HuH-7 (cell line): ENCODE data around the gene C4orf50.

Source experiments
- DNase-seq: peaks from one replicate; pipeline ENCODE4 v3.0.0; 2011; ENCODE audit warnings: low spot score

The C4orf50 gene

DNA sequence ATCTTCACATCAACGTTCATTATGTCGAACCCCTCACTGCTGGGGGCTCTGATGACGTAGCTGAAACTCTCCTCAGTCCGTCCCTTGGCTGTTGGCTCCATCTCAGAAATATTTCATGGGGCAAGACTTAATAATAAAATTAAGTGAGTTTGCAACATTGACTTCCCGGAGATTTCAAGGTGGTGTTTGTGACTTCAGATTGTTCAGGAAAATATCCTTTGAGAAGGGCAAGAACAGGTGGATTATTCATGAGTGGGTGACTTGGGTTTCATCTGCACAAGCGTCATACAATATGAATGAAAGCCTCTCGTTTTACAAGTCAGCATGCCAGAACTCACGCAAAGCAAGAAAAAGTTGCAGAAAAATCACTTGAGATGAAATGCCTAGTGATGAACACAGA lies at the start of gene C4orf50:
Gene C4orf50 (minus strand): TSS at position 101 of the 400 bp plus-strand sequence.
- DNase-seq, result no peak

DNA sequence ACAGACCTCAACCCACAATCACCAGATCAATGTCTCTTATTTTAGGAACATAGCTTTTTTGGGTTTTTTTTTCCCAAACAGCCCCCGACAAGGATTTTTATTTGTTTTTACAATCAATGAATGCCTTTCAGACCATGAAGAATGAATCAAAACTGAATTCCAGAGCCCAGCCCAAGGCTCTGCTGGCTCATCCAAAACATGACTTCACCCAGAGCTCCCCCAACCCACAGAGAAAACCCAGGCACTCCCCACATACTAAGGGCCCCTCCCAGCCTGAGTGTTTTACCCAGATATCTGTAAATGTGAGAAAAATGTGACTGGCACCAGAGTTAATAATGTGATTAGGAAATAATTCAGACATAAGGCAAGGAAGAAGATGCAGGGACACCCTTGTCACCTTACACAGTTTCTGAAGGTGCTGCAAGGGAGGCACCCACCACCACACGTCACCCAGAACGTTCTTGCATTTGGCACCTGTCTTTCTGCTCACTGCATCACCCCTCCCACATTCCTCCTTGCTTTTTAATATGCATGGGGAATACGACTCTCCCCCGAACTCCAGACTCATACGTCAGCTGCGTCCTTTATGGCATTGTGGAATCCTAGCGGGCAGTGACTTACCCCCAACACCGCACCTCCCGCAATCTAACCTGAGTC lies 47.8 kb upstream of the C4orf50 start:
- DNase-seq, result no peak

DNA sequence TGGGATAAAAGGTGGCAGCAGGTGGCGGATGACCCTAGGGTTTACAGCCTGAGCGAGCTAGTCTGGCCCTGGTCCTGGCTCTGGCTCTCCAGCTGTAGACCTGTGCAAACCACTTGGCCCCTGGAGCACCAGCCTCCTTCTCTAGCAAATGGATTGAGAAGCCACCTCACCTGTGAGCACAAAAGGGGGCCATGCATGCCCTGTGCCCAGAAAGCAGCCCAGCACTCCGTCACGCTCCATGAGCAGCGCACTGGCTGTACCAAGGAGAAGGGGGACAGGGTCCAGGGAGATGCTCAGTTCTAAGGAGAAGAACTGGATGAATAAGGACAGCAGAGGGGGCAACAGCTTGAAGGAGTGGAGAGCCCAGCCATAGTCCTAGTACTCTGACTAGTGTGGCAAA lies 46.9 kb upstream of the C4orf50 start:
- DNase-seq, result no peak

DNA sequence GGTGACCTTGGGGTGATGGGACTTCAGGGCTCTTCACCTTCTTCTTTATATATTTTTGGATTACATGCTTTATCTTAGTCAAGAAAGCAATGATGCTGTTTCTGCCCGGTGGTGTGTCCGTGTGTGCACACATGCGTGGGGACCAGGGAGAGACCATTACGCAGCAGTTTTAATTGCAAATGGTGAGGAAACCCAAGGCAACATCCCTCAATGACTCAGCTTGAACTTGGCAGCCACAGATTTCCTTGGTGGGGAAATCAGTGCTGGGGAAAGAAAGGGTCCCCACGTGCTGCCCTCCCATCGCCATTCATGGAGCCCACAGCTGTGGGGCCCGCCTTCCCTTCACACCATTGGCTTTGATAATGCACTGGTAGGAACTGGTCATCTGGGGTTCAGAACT lies 46.2 kb upstream of the C4orf50 start:
- no peak for DNase-seq

DNA sequence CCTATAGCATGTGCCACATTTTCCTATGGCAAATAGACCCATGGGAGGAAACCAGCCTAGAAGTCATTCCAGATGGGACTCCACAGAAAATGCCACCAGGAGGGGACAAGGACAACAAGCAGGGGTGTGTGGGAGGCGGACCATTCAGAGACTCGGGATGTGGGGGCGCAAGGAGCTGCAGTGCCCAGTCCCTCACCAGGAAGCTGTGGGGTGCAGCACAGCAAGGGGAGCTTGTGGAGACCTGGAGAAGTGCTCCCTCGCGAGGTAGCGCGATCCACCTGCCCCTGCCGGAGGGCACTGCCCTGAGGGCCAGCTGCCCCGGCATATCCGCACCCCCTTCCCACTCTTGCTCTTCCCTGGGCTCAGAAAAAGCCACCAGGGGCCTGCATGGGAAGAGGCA lies 45.5 kb upstream of the C4orf50 start:
- no peak for DNase-seq

DNA sequence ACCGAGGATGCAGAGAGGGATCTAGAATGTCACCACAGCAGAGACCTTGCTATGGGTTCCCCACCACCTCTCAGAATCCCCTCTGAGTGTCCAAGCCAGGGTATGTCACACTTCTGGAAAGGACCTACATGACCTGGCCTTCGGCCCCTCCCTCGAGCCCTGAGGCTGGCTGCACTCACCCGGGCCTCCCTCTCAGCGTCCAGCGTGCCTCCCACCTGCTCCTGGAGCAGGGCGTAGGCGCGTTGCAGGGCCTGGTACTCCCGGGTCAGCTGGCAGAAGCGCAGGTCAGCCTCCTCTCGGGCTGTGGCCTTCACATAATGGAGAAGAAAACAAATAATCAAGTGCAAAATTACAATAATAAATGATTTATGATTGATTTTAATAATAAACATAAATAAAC lies 43.9 kb upstream of the C4orf50 start:
- no peak for DNase-seq

DNA sequence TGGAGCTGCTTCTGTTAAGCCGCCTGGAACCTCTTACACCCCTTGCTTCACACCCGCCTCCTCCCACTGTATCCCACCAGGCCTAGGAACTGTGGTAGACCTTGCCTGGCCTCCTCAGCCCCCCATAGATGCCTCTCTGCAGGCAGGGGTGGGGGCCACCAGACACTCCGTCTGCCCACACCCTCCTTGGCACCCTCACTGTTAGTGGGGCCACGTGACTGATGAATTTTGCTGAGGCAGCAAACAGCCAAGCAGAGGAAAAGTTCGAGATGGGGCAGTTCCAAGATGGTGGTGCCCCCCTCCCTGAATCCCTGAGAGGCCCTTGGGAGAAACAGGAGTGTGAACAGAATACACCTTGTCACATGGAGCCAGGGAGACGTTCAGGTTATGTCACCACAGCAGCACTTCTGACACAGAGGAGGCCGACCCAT lies 41.2 kb upstream of the C4orf50 start:
- DNase-seq, result no peak

DNA sequence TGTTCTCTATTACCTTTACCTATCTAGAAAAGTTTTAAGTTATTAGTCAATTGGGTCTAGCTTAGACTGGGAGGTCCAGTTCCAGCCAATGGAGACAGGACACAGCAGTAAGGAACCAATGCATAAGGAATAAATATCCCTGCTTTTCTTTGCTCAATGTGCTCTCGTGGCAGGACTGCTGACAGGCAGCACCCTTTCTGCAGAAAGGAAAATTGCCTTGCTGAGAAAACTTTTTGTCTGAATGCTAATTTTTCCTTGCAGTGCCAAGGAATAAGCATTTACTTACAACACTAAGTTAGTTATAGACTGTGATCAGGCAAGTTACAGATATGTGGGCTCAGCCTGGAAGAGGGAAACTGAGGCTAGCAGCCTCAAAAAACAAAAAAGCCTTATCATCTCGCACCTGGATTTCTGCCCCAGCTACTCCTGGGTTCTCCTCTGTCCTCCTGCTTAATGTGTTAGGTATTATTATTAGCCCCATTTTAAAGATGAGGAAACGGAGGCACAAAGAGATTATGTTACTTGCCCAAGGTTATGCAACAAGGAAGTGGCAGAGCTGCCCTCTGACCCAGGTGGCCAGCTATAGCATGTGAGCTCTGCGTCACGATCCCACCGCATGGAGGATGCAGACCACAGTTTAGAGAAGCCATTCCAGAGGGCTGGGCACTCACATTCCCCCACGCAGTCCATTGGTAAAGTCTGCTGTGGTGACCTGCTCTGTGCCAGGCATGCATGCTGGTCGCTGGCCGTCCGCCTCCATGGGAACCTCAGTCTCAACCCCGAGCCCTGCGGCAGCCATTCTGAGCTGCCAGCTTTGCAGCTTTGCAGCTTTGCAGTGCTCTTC lies 40.5 kb upstream of the C4orf50 start:
- DNase-seq, result no peak

DNA sequence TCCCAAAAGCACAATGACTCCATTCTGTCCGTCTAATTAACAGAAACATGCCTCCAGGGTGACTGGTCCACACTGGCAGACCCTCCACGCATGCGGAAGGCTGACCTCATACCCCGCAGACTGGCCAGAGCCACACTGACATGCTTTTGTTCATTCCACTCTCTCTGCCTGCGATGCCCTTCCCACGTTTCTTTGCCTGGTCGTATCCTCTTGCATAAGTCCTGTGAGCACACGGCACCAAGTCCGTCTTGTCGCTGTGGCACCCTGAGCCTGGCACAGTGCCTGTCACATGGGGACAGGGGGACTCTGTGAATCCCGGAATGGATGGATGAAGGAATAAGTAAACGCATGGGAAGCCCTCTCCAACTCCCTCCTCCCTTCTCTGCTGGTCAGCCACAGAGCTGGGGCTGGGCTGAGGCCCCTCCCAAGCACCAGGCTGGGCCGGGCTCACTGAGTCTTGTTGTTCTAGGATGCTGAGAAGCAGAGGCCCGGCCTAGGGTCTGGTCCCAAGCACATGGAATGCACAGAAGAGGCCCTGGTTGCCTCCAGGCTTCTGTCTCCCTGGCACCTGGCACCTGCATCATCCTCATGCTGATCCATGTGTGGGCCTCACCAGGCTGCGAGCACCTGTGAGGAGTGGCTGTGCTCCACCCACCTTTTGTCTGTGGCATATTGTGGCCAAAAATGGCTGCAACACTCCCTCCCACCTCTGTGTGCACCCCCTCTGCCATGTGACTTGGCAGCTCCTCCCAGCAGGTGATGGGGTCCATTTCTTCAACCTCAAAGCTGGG lies 38.9 kb upstream of the C4orf50 start:
- DNase-seq, result no peak

DNA sequence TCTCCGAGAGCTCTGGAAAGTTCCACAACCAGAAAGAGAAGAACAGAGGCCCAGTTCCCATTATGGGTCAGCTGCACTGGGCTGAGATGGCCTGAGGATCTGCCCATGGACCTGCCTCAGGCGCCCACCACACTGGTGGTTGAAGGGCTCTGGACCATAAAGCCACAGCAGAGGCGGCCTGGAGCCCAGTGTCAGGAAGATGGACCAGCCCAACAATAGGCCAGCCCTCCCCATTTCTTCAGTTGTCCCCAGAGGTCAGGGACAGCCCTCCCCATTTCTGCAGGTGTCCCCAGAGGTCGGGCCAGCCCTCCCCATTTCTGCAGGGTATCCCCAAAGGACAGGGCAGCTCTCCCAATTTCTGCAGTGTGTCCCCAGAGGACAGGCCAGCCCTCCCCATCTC lies 37.2 kb upstream of the C4orf50 start:
- DNase-seq, result no peak

DNA sequence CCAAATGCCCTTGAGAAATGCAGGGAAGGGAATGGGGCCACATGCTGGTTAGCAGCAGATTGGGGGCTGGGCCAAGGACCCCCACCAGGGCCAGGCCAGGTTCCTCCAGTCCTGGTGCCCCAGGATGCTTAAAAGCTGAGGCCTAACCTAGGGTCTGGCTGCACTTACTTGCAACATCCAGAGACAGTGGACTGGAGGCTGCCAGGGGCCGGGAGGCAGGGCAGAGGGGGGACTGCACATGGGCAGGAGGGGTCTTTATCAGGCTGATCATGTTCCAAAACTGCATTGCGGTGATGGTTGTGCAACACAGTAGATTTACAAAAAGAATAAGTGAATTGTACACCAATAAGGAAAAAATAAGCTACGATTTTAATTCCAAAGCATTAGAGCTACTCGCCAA lies 36.8 kb upstream of the C4orf50 start:
- no peak for DNase-seq

DNA sequence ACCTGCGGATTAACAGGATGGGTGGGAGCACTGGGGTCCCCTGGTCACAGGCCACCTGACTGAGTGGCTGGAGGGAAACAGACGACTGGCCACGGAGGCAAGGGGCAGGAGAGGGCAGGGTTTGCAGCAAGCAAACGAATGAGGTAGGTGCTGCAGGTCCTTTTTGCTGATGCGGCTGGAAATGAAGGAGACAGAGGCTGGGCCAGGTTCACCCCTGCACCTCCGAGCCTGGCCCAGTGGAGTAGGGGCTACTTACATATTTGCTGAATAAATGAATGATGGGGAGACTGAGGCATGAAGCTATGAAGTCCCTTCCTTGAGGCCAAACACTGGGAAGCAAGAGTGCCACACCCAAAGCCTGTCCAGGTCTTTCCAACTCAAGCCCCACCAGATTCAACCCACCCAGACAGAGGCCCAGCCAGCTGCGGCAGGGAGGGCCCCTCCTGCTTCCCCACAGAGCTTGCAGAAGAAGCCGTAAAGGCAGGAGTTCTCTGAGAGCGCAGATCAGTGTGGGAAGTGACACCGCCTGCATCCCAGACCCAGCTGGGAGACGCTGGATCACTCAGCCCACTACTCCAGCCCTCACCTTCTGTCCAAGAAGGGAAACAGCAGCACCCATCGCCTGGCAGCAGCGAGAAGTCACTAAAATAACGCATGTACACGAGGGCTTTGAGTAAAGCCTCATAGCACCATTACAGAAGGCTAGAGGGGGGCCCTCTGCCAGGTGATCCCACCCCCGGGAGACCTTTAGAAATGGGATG lies 36.1 kb upstream of the C4orf50 start:
- no peak for DNase-seq

DNA sequence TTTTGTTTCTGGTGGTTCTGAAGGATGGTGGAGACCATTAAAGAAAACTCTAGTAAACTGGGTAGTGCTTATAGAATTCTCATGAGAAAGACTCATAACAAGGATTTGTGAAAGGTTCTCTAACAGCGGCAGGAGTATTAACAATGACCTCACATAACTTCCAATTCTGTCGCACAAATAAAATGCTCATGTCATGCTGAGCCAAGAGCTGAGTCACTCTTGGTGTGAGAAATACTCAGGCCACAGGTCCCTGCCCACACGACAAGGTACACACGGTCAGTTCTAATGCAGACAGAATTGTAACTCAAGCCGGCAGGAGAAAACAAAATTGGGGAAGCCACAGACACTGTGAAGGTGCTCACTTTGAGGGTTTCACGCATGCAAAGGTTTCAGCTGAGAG lies 34.4 kb upstream of the C4orf50 start:
- no peak for DNase-seq

DNA sequence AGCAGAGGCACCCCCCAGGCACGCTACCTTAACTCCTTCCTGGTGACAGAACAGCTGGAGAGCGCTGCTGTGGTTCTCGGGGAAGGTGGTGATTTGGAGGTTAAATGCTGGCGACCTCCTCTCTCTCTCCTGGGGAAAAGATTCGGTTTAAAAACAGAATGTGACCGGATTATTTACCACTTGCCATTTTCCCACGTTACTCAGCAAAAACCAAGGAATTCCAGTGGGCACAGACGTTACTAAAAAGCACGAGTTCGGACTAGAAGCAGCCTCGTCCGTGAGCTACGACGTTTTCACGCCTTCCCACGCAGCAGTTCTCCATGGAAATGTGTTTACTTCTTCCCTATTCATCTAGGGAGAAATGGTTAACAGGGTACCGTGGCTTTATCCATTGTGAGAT lies 32.3 kb upstream of the C4orf50 start:
- DNase-seq, result no peak

DNA sequence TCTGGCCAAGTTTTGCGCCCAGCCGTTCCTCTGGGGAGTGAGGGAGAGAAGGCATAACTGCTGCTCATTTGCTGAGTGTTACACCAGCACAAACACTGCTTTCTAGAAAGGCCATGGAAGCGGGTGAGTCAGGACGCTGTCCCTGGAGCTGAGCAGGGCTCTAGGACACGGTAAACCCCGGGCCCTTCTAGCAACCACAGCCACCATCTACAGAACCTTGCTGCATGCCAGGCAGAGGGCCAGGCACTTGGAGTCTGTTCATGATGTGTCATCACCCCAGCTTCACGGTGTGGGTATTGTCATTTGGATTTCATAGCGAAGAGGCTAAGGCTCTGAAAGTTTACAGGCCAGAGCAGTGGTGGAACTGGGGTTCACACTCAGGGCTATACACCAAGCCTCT lies 31.8 kb upstream of the C4orf50 start:
- no peak for DNase-seq

DNA sequence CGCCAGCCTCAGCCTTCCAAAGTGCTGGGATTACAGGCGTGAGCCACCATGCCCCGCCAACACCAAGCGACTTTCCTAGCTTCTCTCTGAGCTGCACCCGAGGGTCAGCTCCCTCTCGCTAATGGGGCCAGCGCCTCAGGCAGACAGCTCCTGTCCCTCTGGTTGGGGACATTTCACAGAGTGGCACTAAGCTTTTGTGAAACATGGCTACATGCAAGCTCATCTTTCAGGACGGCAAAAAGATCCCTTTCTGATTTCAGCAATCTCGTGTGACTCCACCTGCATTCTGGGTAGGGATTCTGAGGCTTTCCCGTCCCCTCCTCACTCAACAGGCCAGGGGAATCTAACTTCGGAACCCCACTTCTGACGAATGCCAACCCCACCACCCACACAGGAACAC lies 31.0 kb upstream of the C4orf50 start:
- no peak for DNase-seq

DNA sequence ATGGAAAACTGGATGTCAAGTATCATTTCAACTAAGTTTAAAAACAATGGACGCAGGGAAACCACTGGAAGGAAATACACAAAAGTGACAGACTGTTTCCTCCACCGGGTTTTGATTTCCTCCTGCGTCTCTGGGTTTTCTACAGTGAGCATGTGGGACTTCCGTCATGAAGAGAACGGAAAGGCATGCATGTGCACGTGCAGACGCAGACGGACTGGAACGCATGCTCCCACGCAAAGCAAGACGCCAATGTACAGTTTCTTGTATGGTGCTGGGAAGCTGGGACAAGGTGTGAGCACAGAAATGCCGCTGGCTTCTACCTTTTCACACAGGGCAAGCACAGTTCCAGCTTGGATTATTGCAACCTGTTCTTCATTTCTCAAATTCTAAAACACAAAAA lies 30.3 kb upstream of the C4orf50 start:
- DNase-seq, result no peak

DNA sequence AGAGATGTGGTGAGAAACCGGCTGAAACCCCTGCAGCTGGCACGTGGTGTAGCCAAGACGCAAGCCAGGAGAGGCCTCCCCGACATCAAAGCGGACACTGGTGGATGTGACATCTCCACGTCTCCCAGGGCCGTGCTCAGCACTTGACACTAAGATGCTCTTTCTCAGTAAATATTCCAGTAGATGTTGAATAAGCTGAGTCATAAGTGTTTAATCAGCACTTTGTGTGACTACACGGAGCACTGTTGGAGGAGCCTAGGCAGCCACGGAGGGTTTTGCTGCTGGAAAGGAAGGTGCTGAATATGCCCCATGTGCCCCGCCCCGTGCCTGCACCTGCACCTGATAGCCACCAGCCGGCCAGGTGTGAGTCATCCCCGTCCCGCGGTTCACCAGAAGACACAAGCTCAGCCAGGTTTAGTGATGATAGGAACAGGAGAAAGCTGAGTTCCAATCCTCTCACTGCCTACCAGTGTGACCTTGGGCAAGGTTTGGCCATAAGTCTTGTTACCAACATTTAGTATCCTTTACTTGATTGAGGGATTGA lies 29.0 kb upstream of the C4orf50 start:
- DNase-seq, result no peak

DNA sequence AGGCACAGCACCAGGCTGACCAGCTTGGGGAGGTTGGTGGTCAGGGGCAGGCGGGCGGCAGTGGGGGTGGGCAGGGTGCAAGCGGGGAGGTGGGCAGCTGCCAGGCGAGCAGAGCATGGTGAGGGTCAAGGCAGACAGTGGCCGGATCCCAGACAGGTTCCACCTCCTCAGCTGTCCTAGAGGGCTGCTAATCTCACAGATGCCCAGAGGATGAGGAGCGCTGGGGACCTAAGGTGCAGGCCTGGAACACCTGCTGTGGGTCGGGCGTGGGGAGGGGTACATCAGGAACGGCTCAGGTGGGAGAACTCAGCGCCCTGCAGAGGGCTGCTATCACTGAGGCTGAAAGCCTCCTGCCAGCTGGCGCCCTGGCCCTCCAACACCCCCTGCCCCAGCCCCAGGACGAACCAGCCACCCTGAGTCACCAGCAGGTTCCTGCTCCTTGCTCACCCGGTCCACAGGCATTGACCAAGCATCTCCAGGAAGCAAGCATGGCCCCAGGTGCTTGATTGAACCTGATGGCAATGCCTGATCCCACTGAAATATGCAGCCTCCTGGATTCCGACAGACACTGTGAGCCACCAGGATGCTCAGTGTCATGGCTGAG lies 28.4 kb upstream of the C4orf50 start:
- DNase-seq, result no peak

DNA sequence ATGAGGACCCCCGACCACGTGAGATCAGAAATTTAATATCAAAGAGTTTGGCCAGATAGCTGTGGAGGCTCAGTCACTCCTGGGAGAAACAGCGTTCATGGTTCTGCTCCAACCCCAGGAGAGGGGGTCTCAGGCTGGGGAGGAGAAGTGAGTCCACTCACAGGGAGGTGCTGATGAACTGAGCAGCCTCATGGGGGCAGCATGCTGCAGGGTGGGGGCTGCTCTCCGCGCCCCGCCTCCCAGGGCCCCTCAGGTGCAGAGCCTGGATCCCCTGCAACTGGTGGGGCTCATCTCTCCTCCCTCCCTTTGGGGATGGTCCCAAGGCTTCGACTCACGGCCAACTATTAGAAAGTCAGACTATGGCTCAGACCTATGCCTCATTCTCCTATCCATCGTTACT lies 26.6 kb upstream of the C4orf50 start:
- no peak for DNase-seq

DNA sequence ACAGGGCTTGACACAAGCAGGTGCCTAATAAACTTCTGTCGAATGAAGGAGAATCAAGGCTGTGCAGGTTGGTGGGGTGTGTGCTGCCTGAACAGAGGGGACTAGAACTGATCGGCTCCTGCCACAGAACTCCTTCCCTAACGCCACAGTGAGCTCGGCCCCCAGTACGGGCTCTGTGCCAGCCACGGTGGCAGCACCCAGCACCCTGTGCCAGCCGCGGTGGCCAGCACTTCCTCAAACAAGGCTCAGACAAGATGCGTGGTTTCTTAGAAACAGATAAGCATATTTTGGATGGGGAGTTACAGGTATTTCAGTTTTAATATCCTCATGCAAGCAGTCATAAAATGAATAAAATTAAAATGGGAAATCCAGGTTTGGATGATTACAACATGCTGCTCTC lies 26.0 kb upstream of the C4orf50 start:
- DNase-seq, result no peak

DNA sequence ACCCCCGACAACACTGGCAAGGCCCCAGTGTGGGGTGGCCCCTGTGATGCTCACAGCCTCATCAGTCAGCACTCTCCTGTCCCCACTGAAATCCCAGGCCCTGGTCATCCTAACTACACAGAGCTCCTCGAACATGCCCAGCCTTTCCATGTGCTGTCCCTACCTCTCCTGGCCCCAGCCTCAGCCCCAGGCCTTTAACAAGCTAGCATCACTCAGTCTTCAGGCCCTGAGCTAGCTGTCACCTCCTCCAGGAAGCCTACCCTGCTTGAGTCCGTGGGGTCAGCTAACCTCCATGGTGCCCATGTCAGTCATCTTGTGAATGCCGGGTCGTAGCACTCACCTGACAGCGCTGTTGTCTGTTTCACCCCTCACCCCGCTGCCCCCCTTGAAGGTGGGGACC lies 25.6 kb upstream of the C4orf50 start:
- DNase-seq, result no peak
